BJ (cell line): ENCODE data around the gene ARHGAP12. TPM values are rescaled to one million over a fixed set of nuclear protein-coding genes. Genes with fewer than 3 reads are reported as not detected.

ENCODE experiments used
- CTCF ChIA-PET: fragments of 350-600 bp; formaldehyde crosslinking; extraction: SDS; loops from one replicate; lab custom pipeline; 2021; ENCODE audit warnings: antibody characterized with exemption, inconsistent platforms; lab: Yijun Ruan, JAX
- POLR2A ChIA-PET: fragments of 300-600 bp; sonication (Branson Sonifier 250); formaldehyde crosslinking; extraction: SDS; loops from one replicate; lab custom pipeline; 2021; ENCODE audit warnings: antibody characterized with exemption; lab: Charles Lee
- DNase-seq: peaks from one replicate; pipeline ENCODE4 v3.0.0-alpha.2; 2011; ENCODE audit warnings: low read depth
- H3K27me3 ChIP-seq: 2 replicates; pipeline ENCODE4 v1.6.0; 2011; ENCODE audit warnings: low read length; ENCODE audit not compliant: control insufficient read depth, insufficient read depth
- H3K36me3 ChIP-seq: 2 replicates; pipeline ENCODE4 v1.5.1; 2011; ENCODE audit warnings: low read length; ENCODE audit not compliant: control insufficient read depth, insufficient read depth
- H3K4me3 ChIP-seq: 2 replicates; pipeline ENCODE4 v1.5.1; 2011; ENCODE audit warnings: low read depth, mild to moderate bottlenecking, control low read depth, low read length
- polyA plus RNA-seq: library from polyadenylated mRNA; depleted of rRNA; stranded (reverse); fragments of >200 nt; gene quantifications from 2 replicates; pipeline ENCODE4 v1.2.3, GENCODE V29; 2011
- TF ChIP-seq, protein P1 (sequence below): IDR thresholded peaks from 2 replicates; pipeline ENCODE4 v1.5.1; 2011; ENCODE audit warnings: low read depth, mild to moderate bottlenecking, control low read depth, inconsistent platforms, low read length, moderate library complexity; ENCODE audit not compliant: insufficient read depth

ARHGAP12 gene
- polyA plus RNA-seq, 1 experiment: 7.5 TPM

DNA sequence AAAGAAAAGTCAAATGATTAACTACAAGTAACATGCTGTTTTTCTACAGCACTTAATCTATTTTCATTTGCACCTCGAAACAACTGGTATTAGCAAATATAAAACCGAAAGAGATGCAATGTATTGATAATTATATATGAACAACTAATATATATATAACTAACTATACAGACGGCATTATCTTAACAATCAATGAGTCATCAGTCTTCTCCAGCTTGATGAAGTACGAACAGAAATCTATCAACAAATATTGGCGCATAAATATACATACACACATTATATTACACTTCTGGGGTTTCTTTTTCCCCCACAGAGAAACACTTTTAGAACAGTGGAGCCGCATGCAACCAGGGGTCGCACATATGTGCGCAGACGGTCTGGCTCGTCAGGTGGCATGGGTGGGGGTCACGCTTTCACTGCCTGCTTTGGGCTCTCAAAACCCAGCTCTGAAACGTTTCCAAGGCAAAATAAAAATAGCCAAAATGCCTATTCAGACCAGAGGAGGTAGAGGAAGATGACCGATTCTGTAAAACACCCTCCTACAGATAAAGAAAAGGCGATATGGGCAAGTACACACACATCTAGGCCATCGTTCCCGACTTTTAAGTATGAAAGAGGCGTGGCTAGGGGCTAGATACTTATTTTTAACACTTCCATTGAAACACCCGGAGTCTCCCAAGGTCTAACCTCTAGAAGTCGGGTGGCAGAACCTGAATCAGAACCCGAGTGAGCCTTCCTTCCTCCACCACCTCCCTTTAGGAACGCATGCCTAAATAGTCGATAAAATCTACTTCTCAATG is 1.7 kb downstream of the ARHGAP12 start:
- Histone ChIP-seq H3K36me3 (no peaks in the 10 kb centered on the region), H3K27me3 (no peaks in the 10 kb centered on the region), H3K4me3 (peak overlapping the region; percentile 73)
- ChIA-PET POLR2A (interaction anchor here (0.6 kb wide), 1 partner anchor 14 kb away, joined by 20 read pairs; no protein-coding TSS in a partner anchor), CTCF (interaction anchor here (0.5 to 1.4 kb wide), 6 partner anchors 11 to 65 kb away, joined by 3 to 5 read pairs (median 3); no protein-coding TSS in a partner anchor)
- TF ChIP-seq, protein P1, sequence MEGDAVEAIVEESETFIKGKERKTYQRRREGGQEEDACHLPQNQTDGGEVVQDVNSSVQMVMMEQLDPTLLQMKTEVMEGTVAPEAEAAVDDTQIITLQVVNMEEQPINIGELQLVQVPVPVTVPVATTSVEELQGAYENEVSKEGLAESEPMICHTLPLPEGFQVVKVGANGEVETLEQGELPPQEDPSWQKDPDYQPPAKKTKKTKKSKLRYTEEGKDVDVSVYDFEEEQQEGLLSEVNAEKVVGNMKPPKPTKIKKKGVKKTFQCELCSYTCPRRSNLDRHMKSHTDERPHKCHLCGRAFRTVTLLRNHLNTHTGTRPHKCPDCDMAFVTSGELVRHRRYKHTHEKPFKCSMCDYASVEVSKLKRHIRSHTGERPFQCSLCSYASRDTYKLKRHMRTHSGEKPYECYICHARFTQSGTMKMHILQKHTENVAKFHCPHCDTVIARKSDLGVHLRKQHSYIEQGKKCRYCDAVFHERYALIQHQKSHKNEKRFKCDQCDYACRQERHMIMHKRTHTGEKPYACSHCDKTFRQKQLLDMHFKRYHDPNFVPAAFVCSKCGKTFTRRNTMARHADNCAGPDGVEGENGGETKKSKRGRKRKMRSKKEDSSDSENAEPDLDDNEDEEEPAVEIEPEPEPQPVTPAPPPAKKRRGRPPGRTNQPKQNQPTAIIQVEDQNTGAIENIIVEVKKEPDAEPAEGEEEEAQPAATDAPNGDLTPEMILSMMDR: no peak
- DNase-seq: no peak

DNA sequence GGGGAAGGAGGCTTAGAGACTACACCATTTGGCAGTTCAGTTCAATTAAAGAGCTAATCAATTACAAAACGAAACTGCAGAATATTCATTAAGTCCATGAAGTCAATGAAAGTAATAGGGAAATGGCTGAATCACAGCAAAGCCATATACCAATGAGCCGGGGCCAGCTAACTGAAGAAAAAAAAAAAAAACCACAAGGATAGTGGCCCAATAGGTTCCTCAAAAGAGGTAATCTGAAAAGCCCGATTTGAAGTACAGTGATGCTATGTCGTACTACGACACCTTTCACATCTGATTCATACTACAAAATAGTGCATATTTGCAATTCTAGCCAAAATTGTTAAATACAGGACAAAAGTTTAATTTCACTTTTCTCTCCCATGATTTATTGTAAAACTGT is 2.5 kb downstream of the ARHGAP12 start:
- TF ChIP-seq, protein P1: no peak
- no peak for DNase-seq
- no peak overlapping the region for H3K4me3 ChIP-seq
- CTCF ChIA-PET: interaction anchor here (1.4 kb wide), 1 partner anchor 64 kb away, joined by 3 read pairs; no protein-coding TSS in a partner anchor
- POLR2A ChIA-PET: interaction anchor here (0.6 kb wide), 1 partner anchor 49 kb away, joined by 10 read pairs; no protein-coding TSS in a partner anchor
- H3K27me3 ChIP-seq: no peaks in the 10 kb centered on the region
- no peaks in the 10 kb centered on the region for H3K36me3 ChIP-seq

DNA sequence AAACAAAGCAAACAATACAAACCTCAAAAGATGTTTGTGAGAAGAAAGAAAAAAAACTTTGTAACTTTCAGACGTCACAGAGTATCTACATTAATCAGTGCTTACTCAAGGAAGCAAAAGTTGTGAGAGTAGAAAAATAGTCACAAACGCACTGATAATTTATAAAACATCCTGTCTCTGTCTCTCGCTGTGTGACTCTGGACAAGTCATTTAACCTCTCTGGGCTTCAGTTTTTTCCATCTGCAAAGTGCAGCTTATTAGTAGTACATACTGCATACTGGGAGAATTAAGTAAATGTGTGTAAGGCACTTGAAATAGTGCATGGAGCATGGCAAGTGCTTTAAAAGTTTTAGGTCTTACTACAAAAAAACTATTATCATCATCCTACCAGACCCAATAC is 3.8 kb downstream of the ARHGAP12 start:
- POLR2A ChIA-PET: no interaction called here
- TF ChIP-seq, protein P1: no peak
- H3K27me3 ChIP-seq: no peaks in the 10 kb centered on the region
- no peak for DNase-seq
- CTCF ChIA-PET: no interaction called here
- H3K4me3 ChIP-seq: no peak overlapping the region
- H3K36me3 ChIP-seq: no peaks in the 10 kb centered on the region

DNA sequence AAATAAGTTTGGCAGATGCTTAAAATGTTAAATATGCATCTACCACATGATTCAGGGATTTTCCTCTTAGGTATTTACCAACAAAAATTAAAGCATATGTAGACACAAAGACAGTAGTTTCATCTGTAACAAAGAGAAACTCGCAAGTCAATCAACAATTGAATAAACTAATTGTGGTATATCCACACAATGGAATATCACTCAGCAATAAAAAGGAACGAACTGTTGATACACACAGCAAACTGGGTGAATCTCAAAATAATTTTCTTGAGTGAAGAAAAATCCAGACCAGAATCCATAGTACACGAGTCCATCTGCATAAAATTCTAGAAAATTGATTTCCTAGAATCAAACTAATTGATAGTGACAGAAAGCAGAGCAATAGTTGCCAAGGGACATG is 5.2 kb downstream of the ARHGAP12 start:
- TF ChIP-seq, protein P1: no peak
- ChIA-PET POLR2A (no interaction called here), CTCF (interaction anchor here (0.6 kb wide), 1 partner anchor 27 kb away, joined by 5 read pairs; no protein-coding TSS in a partner anchor)
- no peaks in the 10 kb centered on the region for H3K36me3 ChIP-seq
- no peak for DNase-seq
- H3K27me3 ChIP-seq: no peaks in the 10 kb centered on the region
- H3K4me3 ChIP-seq: no peak overlapping the region

DNA sequence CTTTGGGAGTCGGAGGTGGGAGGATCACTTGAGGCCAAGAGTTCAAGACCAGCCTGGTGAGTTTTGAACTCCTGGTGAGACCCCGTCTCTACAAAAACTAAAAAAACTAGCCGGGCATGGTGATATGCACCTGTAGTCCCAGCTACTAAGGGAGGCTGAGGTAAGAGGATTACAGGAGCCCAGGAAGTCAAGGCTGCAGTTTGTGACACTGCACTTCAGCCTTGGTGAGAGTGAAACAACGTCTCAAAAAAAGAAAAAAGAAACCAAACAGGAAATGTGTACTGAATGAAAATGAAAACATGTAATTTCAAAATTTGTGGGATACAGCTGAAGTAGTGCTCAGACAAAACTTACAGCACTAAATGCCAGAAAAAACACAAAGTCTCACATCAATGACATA is 7.6 kb downstream of the ARHGAP12 start:
- H3K36me3 ChIP-seq: no peaks in the 10 kb centered on the region
- DNase-seq: no peak
- H3K27me3 ChIP-seq: no peaks in the 10 kb centered on the region
- TF ChIP-seq, protein P1: no peak
- CTCF ChIA-PET: interaction anchor here (1.2 to 1.4 kb wide), 2 partner anchors 8 to 23 kb away, joined by 3 read pairs; no protein-coding TSS in a partner anchor
- no peak overlapping the region for H3K4me3 ChIP-seq
- POLR2A ChIA-PET: no interaction called here
